K562 (cell line): Measurements from ENCODE around the gene RANGAP1. TPM values are rescaled to one million over a fixed set of nuclear protein-coding genes. Genes with fewer than 3 reads are reported as not detected.

Source experiments
- ATAC-seq: fragments of 200-7000 bp; cut with Tn5 transposase; 3 replicates; pipeline ENCODE4 v1.9.1; 2020; ENCODE audit warnings: moderate library complexity
- BruUV-seq: library from RNA; stranded (reverse); fragments of 400-500 nt; replicated peaks from 2 replicates; lab custom pipeline; 2021; lab: Mats Ljungman, UMichigan
- CTCF ChIA-PET: fragments of 300-600 bp; formaldehyde crosslinking; extraction: SDS; loops from one replicate; lab custom pipeline; 2021; ENCODE audit warnings: low intra/inter-chr PET ratio; lab: Yijun Ruan, JAX
- POLR2A ChIA-PET: fragments of 300-600, 350-650 bp; sonication (Branson Sonifier 250); formaldehyde crosslinking; extraction: SDS; loops from one replicate; lab custom pipeline; 2021; ENCODE audit warnings: antibody characterized with exemption, inconsistent platforms; lab: Yijun Ruan, JAX
- DNase-seq, 4 experiments: peaks; one replicate each; pipeline versions ENCODE4 v3.0.0 to v3.0.0-alpha.2; 2011 to 2018; ENCODE audit warnings: low spot score in 3 of 4, mixed read lengths in 3 of 4; ENCODE audit errors: extremely low read depth in 1 of 4
- FAIRE-seq: peaks from 2 replicates; lab custom pipeline; 2011; peaks lifted over from hg19 to GRCh38; lab: Jason Lieb, UNC
- H2AFZ ChIP-seq: 2 replicates; pipeline ENCODE4 v1.6.0; 2011; ENCODE audit warnings: low read depth, low read length, control low read depth, inconsistent platforms
- H3K27ac ChIP-seq: fragments of 200-600 bp; 3 replicates; pipeline ENCODE4 v1.8.0; 2011; ENCODE audit warnings: low read depth, mild to moderate bottlenecking, control low read depth, inconsistent platforms, low read length, moderate library complexity, mixed read lengths; ENCODE audit errors: extremely low read depth
- H3K27me3 ChIP-seq, 2 experiments: fragments of 300-600 bp in 1 of 2; 2 replicates in 1 of 2; 3 replicates in 1 of 2; pipeline versions ENCODE4 v1.6.0 to v1.8.0; 2011; ENCODE audit warnings: inconsistent platforms in 2 of 2, low read length in 2 of 2, mild to moderate bottlenecking in 1 of 2, mixed read lengths in 1 of 2, moderate library complexity in 1 of 2; ENCODE audit not compliant: control insufficient read depth in 2 of 2, insufficient read depth in 2 of 2
- H3K36me3 ChIP-seq: fragments of 300-600 bp; 3 replicates; pipeline ENCODE4 v1.8.0; 2011; ENCODE audit warnings: mild to moderate bottlenecking, low read length, inconsistent platforms; ENCODE audit not compliant: control insufficient read depth, insufficient read depth
- H3K4me1 ChIP-seq, 2 experiments: fragments of 200-600 bp in 1 of 2; replicated peaks in 1 of 2; 2 replicates in 1 of 2; 3 replicates in 1 of 2; pipeline versions ENCODE4 v1.5.1 to v1.8.0; 2011; ENCODE audit warnings: inconsistent platforms in 2 of 2, low read length in 2 of 2, mild to moderate bottlenecking in 1 of 2, mixed read lengths in 1 of 2, moderate library complexity in 1 of 2; ENCODE audit not compliant: control insufficient read depth in 2 of 2, insufficient read depth in 2 of 2
- H3K4me2 ChIP-seq: 2 replicates; pipeline ENCODE4 v1.6.1; 2011; ENCODE audit warnings: low read length, control low read depth, inconsistent platforms, mixed read lengths; ENCODE audit not compliant: insufficient read depth
- H3K4me3 ChIP-seq: fragments of 200-600 bp; sonication (generic), shearing (Covaris generic); 2 replicates; pipeline ENCODE4 v1.5.1; 2016; ENCODE audit warnings: control low read depth, inconsistent platforms
- H3K79me2 ChIP-seq: fragments of 200-600 bp; 3 replicates; pipeline ENCODE4 v1.8.0; 2011; ENCODE audit warnings: low read length, inconsistent platforms; ENCODE audit not compliant: control insufficient read depth, insufficient read depth
- H3K9ac ChIP-seq, 2 experiments: 2 replicates each; pipeline versions ENCODE4 v1.6.0 to v1.6.1; 2011; ENCODE audit warnings: low read depth in 2 of 2, low read length in 2 of 2, control low read depth in 1 of 2, inconsistent platforms in 1 of 2, mild to moderate bottlenecking in 1 of 2, mixed read lengths in 1 of 2; ENCODE audit not compliant: insufficient read depth in 1 of 2
- H3K9me1 ChIP-seq: one replicate; pipeline ENCODE4 v1.6.0; 2011; ENCODE audit warnings: inconsistent platforms, mild to moderate bottlenecking, low read length, moderate library complexity; ENCODE audit not compliant: control insufficient read depth, insufficient read depth
- H3K9me3 ChIP-seq: replicated peaks from 2 replicates; pipeline ENCODE4 v1.5.1; 2011; ENCODE audit warnings: low read depth, low read length, inconsistent platforms; ENCODE audit not compliant: control insufficient read depth, insufficient read depth
- H4K20me1 ChIP-seq: replicated peaks from 2 replicates; pipeline ENCODE4 v1.6.1; 2011; ENCODE audit warnings: low read length, inconsistent platforms, mixed read lengths; ENCODE audit not compliant: control insufficient read depth, insufficient read depth
- CBFA2T3 ChIP-seq: fragments of 450-650 bp; IDR thresholded peaks from 2 replicates; pipeline ENCODE4 v1.6.1; 2017
- HNRNPL ChIP-seq: fragments of 200-400 bp; formaldehyde crosslinking; IDR thresholded peaks from 2 replicates; pipeline ENCODE4 v1.6.1; 2017; ENCODE audit warnings: low read depth, mild to moderate bottlenecking, low read length
- JUND ChIP-seq, 2 experiments: IDR thresholded peaks; 2 replicates in 1 of 2; 3 replicates in 1 of 2; pipeline ENCODE4 v1.6.1; 2011; ENCODE audit warnings: borderline replicate concordance in 2 of 2, low read depth in 2 of 2, low read length in 2 of 2, improper control_type of control experiment in 1 of 2, missing biosample characterization in 1 of 2, missing genetic modification characterization in 1 of 2, missing genetic modification reagents in 1 of 2
- MAFG ChIP-seq: fragments of 450-650 bp; conservative IDR thresholded peaks from 2 replicates; pipeline ENCODE4 v1.6.1; 2016; ENCODE audit warnings: missing genetic modification characterization, missing compliant biosample characterization
- NELFE ChIP-seq: IDR thresholded peaks from 2 replicates; pipeline ENCODE4 v1.6.1; 2011; ENCODE audit warnings: mild to moderate bottlenecking; ENCODE audit not compliant: insufficient read depth, insufficient read length
- NFE2L1 ChIP-seq: fragments of 450-650 bp; IDR thresholded peaks from 2 replicates; pipeline ENCODE4 v1.6.1; 2016; ENCODE audit warnings: missing genetic modification characterization, low read depth, mild to moderate bottlenecking, missing compliant biosample characterization, moderate library complexity, borderline replicate concordance
- NUFIP1 ChIP-seq: fragments of 450-650 bp; IDR thresholded peaks from 2 replicates; pipeline ENCODE4 v1.6.1; 2018; ENCODE audit not compliant: partially characterized antibody
- POLR2AphosphoS2 ChIP-seq: IDR thresholded peaks from 2 replicates; pipeline ENCODE4 v1.6.1; 2012; ENCODE audit warnings: low read length, improper control_type of control experiment
- POLR2B ChIP-seq: fragments of 450-650 bp; IDR thresholded peaks from 2 replicates; pipeline ENCODE4 v1.6.1; 2018; ENCODE audit warnings: low read depth; ENCODE audit not compliant: partially characterized antibody
- SIN3B ChIP-seq: fragments of 450-650 bp; IDR thresholded peaks from 2 replicates; pipeline ENCODE4 v1.6.1; 2017; ENCODE audit warnings: low read depth, mild to moderate bottlenecking, moderate library complexity
- SMAD3 ChIP-seq: fragments of 450-650 bp; formaldehyde crosslinking; conservative IDR thresholded peaks from 2 replicates; pipeline ENCODE4 v1.4.0; 2020; ENCODE audit warnings: mild to moderate bottlenecking
- SRSF9 ChIP-seq: fragments of 200-400 bp; formaldehyde crosslinking; IDR thresholded peaks from 2 replicates; pipeline ENCODE4 v1.6.1; 2017; ENCODE audit warnings: low read depth, low read length, borderline replicate concordance
- YBX1 ChIP-seq: fragments of 450-650 bp; IDR thresholded peaks from 2 replicates; pipeline ENCODE4 v1.7.1; 2016; ENCODE audit warnings: mild to moderate bottlenecking
- ZKSCAN3 ChIP-seq: fragments of 250-450 bp; sonication (Bioruptor Pico); IDR thresholded peaks from 2 replicates; pipeline ENCODE4 v1.4.0; 2020
- ZNF133 ChIP-seq: fragments of 250-450 bp; sonication (Bioruptor Pico); IDR thresholded peaks from 2 replicates; pipeline ENCODE4 v1.4.0; 2020; ENCODE audit warnings: mild to moderate bottlenecking
- ZNF253 ChIP-seq: fragments of 250-450 bp; sonication (Bioruptor Pico); conservative IDR thresholded peaks from 2 replicates; pipeline ENCODE4 v1.6.1; 2021; ENCODE audit warnings: mild to moderate bottlenecking
- ZNF282 ChIP-seq: sonication (generic); formaldehyde crosslinking; IDR thresholded peaks from 2 replicates; pipeline ENCODE4 v1.8.1; 2023; ENCODE audit warnings: missing genetic modification reagents
- ZNF778 ChIP-seq: fragments of 450-650 bp; formaldehyde crosslinking; IDR thresholded peaks from 2 replicates; pipeline ENCODE4 v1.4.0; 2020; ENCODE audit warnings: mild to moderate bottlenecking, moderate library complexity
- WGBS: fragments of 100-300 bp; shearing (Covaris generic); methylation state at CpG from one replicate; pipeline ENCODE4 v1.1.6; 2016; ENCODE audit warnings: low coverage, mixed read lengths; ENCODE audit not compliant: insufficient coverage; ENCODE audit errors: missing lambda C conversion rate; 5-methylcytosine and 5-hydroxymethylcytosine counted together
- in situ Hi-C: fragments of 300-500 bp; cut with MboI; formaldehyde crosslinking; loops from 4 replicates; pipeline ENCODE4 v1.15.0; 2018; ENCODE audit warnings: inconsistent platforms, mixed read lengths
- intact Hi-C: fragments of 100-400 bp; cut with micrococcal nuclease; formaldehyde crosslinking; loops from 2 replicates; pipeline ENCODE4 v1.14.2; 2022
- polyA plus RNA-seq, 8 experiments: library from polyadenylated mRNA; depleted of rRNA in 4 of 8; stranded (reverse) in 5 of 8; unstranded in 3 of 8; fragments of >200 nt; fragmentation: Nextera tagmentation in 2 of 8; fragmentation: Illumina TruSeq in 1 of 8; extraction: Ambion mirVana in 2 of 8; extraction: Trizol in 1 of 8; gene quantifications; 2 replicates each; pipeline versions ENCODE4 v1.2.1 to v1.2.3, GENCODE V29; 2011 to 2014; ENCODE audit warnings: inconsistent platforms in 1 of 8, missing spikeins in 1 of 8
- total RNA-seq, 7 experiments: library from RNA; depleted of rRNA in 6 of 7; stranded (reverse); fragments of >200 nt in 6 of 7; fragmentation: Illumina TruSeq in 2 of 7; extraction: Trizol in 2 of 7; gene quantifications; 2 replicates each; pipeline versions ENCODE4 v1.2.1 to v1.2.3, GENCODE V29; 2011 to 2021; ENCODE audit warnings: low replicate concordance in 1 of 7

Gene RANGAP1
- total and polyA plus RNA-seq, 9 of the 15 experiments (the other 6 are each of a cell fraction or from before 2014, with no cell fraction given) = 2.1 to 104 (median 50.6) TPM

DNA sequence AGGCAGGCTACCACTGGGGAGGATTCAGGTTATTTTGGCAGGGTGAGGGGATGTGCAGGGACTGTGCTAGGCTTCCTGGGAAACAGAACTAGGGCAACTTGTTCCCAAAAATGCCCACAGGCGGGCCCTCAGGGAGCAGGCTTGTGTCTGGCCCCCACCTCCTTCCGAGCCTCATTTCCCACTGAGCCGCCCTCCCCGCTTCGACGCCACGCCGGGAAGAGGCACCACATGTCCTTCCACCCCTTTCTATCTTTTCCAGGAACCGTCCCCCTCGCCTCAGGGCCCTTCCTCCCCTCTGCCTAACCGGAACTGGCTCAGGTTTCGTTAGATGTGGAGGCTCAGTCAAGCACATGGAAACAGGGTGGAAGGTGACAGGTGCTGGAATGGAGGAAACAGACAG lies 35.9 kb downstream of the RANGAP1 start:
- Histone ChIP-seq H3K9me1 (peaks cover 4% of the 10 kb centered on the region), H3K4me3 (no peak overlapping the region), H3K9me3 (no peaks in the 10 kb centered on the region), H3K36me3 (peaks cover 82% of the 10 kb centered on the region; the same call in 2 of the 3 replicates), H4K20me1 (no peaks in the 10 kb centered on the region), H3K27me3 (no peaks in the 10 kb centered on the region), H3K4me2 (no peak overlapping the region), H3K9ac (no peak overlapping the region), H2AFZ (no peak overlapping the region), H3K79me2 (no peaks in the 10 kb centered on the region), H3K27ac (no peak overlapping the region), H3K4me1 (peaks cover 0 to 9% of the 10 kb centered on the region in 2 experiments; a peak in 2 of 5 replicates)
- 90% methylated on average over 8 of the region's 12 CpGs for WGBS
- no TSS peak for BruUV-seq
- TF ChIP-seq ZNF253 (CRISPR knock-in tag) (no peak), YBX1 (no peak), SIN3B (no peak), SMAD3 (CRISPR knock-in tag) (no peak), NUFIP1 (no peak), SRSF9 (no peak), JUND (IDR thresholded peaks at IDR 0.05; ENCODE audit: borderline replicate concordance, low read depth, low read length) (no peak), JUND (tag; IDR thresholded peaks at IDR 0.05; ENCODE audit: borderline replicate concordance, low read depth, low read length) (no peak), MAFG (tag) (no peak), POLR2B (no peak), HNRNPL (no peak), POLR2AphosphoS2 (no peak), NFE2L1 (tag) (no peak), NELFE (no peak), ZKSCAN3 (CRISPR knock-in tag) (no peak), ZNF778 (no peak), ZNF282 (CRISPR knock-in tag) (no peak), ZNF133 (CRISPR knock-in tag) (no peak), CBFA2T3 (no peak)
- ChIA-PET CTCF (no interaction called here), POLR2A (no interaction called here)
- in situ Hi-C loops (no loop called here), intact Hi-C loops (no loop called here)
- DNase-seq = no peak
- no peak for ATAC-seq
- FAIRE-seq = no peak
